CD4-positive, CD25-positive, alpha-beta regulatory T cell (primary cell): ENCODE measurements around the gene TSC22D1. TPM values are rescaled to one million over a fixed set of nuclear protein-coding genes. Genes with fewer than 3 reads are reported as not detected.

ENCODE experiments used
- ATAC-seq, 2 donors: fragments of 150-1000 bp; cut with Tn5 transposase; one replicate each; pipeline ENCODE4 v1.10.0; 2021; ENCODE audit warnings: low read depth in 2 of 2, moderate number of reproducible peaks in 2 of 2, moderate library complexity in 1 of 2
- DNase-seq, 3 donors: peaks; one replicate each; pipeline versions ENCODE4 v3.0.0 to v3.0.0-alpha.2; 2012 to 2022; ENCODE audit warnings: mixed read lengths in 1 of 3
- H3K27ac ChIP-seq: one replicate; pipeline ENCODE4 v1.7.0; 2013; ENCODE audit warnings: mild to moderate bottlenecking, low read length; ENCODE audit not compliant: insufficient read depth, poor library complexity, severe bottlenecking
- H3K27me3 ChIP-seq: one replicate; pipeline ENCODE4 v1.7.0; 2013; ENCODE audit warnings: low read length; ENCODE audit not compliant: control insufficient read depth, insufficient read depth
- H3K36me3 ChIP-seq: one replicate; pipeline ENCODE4 v1.7.0; 2013; ENCODE audit warnings: mild to moderate bottlenecking, low read length, moderate library complexity; ENCODE audit not compliant: control insufficient read depth, insufficient read depth
- H3K4me1 ChIP-seq: 2 replicates; pipeline ENCODE4 v1.7.0; 2013; ENCODE audit warnings: mild to moderate bottlenecking, low read length; ENCODE audit not compliant: insufficient read depth, control insufficient read depth, poor library complexity, severe bottlenecking
- H3K4me3 ChIP-seq: one replicate; pipeline ENCODE4 v1.7.0; 2013; ENCODE audit warnings: low read depth, mild to moderate bottlenecking, low read length, moderate library complexity
- H3K9me3 ChIP-seq, 2 experiments: 1 replicate in 1 of 2; 2 replicates in 1 of 2; pipeline ENCODE4 v1.7.0; 2013; ENCODE audit warnings: low read length in 2 of 2, mild to moderate bottlenecking in 1 of 2, moderate library complexity in 1 of 2; ENCODE audit not compliant: control insufficient read depth in 2 of 2
- H3K27ac Mint-ChIP-seq, 3 donors: one replicate each; pipeline ENCODE4 v1.8.0; 2020 to 2022; ENCODE audit warnings: mild to moderate bottlenecking in 3 of 3, mixed read lengths in 3 of 3, moderate library complexity in 2 of 3
- H3K27me3 Mint-ChIP-seq: one replicate; pipeline ENCODE4 v1.8.0; 2022; ENCODE audit warnings: mild to moderate bottlenecking, mixed read lengths
- H3K36me3 Mint-ChIP-seq: one replicate; pipeline ENCODE4 v1.8.0; 2020; ENCODE audit warnings: mixed read lengths
- H3K4me1 Mint-ChIP-seq, 4 donors: one replicate each; pipeline ENCODE4 v1.8.0; 2020 to 2022; ENCODE audit warnings: mixed read lengths in 4 of 4, mild to moderate bottlenecking in 1 of 4
- H3K4me3 Mint-ChIP-seq, 4 donors: one replicate each; pipeline ENCODE4 v1.8.0; 2020 to 2022; ENCODE audit warnings: mild to moderate bottlenecking in 4 of 4, mixed read lengths in 4 of 4, moderate library complexity in 3 of 4
- H3K9me3 Mint-ChIP-seq, 7 donors: one replicate each; pipeline ENCODE4 v1.8.0; 2020 to 2022; ENCODE audit warnings: mixed read lengths in 7 of 7, mild to moderate bottlenecking in 3 of 7, moderate library complexity in 2 of 7
- polyA plus RNA-seq, 4 donors: library from polyadenylated mRNA; unstranded; fragments of 300-500 nt; fragmentation: Illumina TruSeq; gene quantifications; one replicate each; pipeline ENCODE4 v1.2.3, GENCODE V29; 2021
- total RNA-seq: library from RNA; stranded (reverse); gene quantifications from one replicate; pipeline ENCODE4 v1.2.3, GENCODE V29; 2022

The TSC22D1 gene
- total and polyA plus RNA-seq, 5 donors from 2014 or later = 4.0 to 35.9 (median 4.1) TPM

GRCh38 chr13:44393391-44393790, 182.7 kb downstream of the TSC22D1 start:
- H3K36me3 Mint-ChIP-seq = no peaks in the 10 kb centered on the region
- H3K4me1 ChIP-seq = no peaks in the 10 kb centered on the region
- H3K27ac ChIP-seq = no peak overlapping the region
- H3K9me3 ChIP-seq = no peaks in the 10 kb centered on the region
- no peak overlapping the region for H3K27ac Mint-ChIP-seq
- H3K27me3 Mint-ChIP-seq = peaks cover 7% of the 10 kb centered on the region
- H3K27me3 ChIP-seq = no peaks in the 10 kb centered on the region
- no peaks in the 10 kb centered on the region for H3K4me1 Mint-ChIP-seq
- H3K4me3 Mint-ChIP-seq = no peak overlapping the region
- no peaks in the 10 kb centered on the region for H3K9me3 Mint-ChIP-seq
- ATAC-seq = no peak
- H3K4me3 ChIP-seq = no peak overlapping the region
- no peaks in the 10 kb centered on the region for H3K36me3 ChIP-seq
- DNase-seq = no peak

- Histone ChIP-seq H3K36me3 (no peaks in the 10 kb centered on the region), H3K9me3 (no peaks in the 10 kb centered on the region), H3K4me1 (no peaks in the 10 kb centered on the region), H3K4me3 (no peak overlapping the region), H3K27me3 (no peaks in the 10 kb centered on the region), H3K27ac (no peak overlapping the region)
- Mint-ChIP-seq H3K9me3 (no peaks in the 10 kb centered on the region), H3K27me3 (peaks cover 4% of the 10 kb centered on the region), H3K36me3 (no peaks in the 10 kb centered on the region), H3K4me1 (no peaks in the 10 kb centered on the region), H3K27ac (no peak overlapping the region), H3K4me3 (no peak overlapping the region)
- ATAC-seq = no peak
- no peak for DNase-seq
Observed at GRCh38 chr13:44389876-44390275, 186.3 kb downstream of the TSC22D1 start.

- H3K36me3 ChIP-seq = no peaks in the 10 kb centered on the region
- no peaks in the 10 kb centered on the region for H3K4me1 ChIP-seq
- no peaks in the 10 kb centered on the region for H3K36me3 Mint-ChIP-seq
- no peaks in the 10 kb centered on the region for H3K27me3 ChIP-seq
- no peak overlapping the region for H3K4me3 ChIP-seq
- no peaks in the 10 kb centered on the region for H3K9me3 Mint-ChIP-seq
- ATAC-seq = no peak
- no peak overlapping the region for H3K4me3 Mint-ChIP-seq
- no peak for DNase-seq
- H3K9me3 ChIP-seq = no peaks in the 10 kb centered on the region
- H3K27me3 Mint-ChIP-seq = peaks cover 4% of the 10 kb centered on the region
- no peaks in the 10 kb centered on the region for H3K4me1 Mint-ChIP-seq
- H3K27ac ChIP-seq = no peak overlapping the region
- H3K27ac Mint-ChIP-seq = no peak overlapping the region
Observed at GRCh38 chr13:44389060-44389666, 187.0 kb downstream of the TSC22D1 start.

- no peaks in the 10 kb centered on the region for H3K36me3 Mint-ChIP-seq
- H3K27ac ChIP-seq = no peak overlapping the region
- H3K4me3 ChIP-seq = no peak overlapping the region
- peaks cover 0 to 1% (median 0%) of the 10 kb centered on the region in 7 donors for H3K9me3 Mint-ChIP-seq
- no peaks in the 10 kb centered on the region for H3K27me3 ChIP-seq
- no peaks in the 10 kb centered on the region for H3K4me1 Mint-ChIP-seq
- no peak overlapping the region for H3K27ac Mint-ChIP-seq
- no peaks in the 10 kb centered on the region for H3K4me1 ChIP-seq
- DNase-seq (no peak), ATAC-seq (no peak)
- no peaks in the 10 kb centered on the region for H3K9me3 ChIP-seq
- H3K36me3 ChIP-seq = no peaks in the 10 kb centered on the region
- H3K4me3 Mint-ChIP-seq = no peak overlapping the region
- peaks cover 8% of the 10 kb centered on the region for H3K27me3 Mint-ChIP-seq
Observed at GRCh38 chr13:44388427-44389059, 187.6 kb downstream of the TSC22D1 start.

GRCh38 chr13:44386913-44387556, 189.1 kb downstream of the TSC22D1 start:
- Mint-ChIP-seq H3K36me3 (no peaks in the 10 kb centered on the region), H3K27me3 (peaks cover 8% of the 10 kb centered on the region), H3K27ac (no peak overlapping the region), H3K4me3 (no peak overlapping the region), H3K4me1 (no peaks in the 10 kb centered on the region), H3K9me3 (peaks cover 0 to 1% (median 0%) of the 10 kb centered on the region in 7 donors)
- Histone ChIP-seq H3K9me3 (no peaks in the 10 kb centered on the region), H3K4me1 (no peaks in the 10 kb centered on the region), H3K4me3 (no peak overlapping the region), H3K27me3 (no peaks in the 10 kb centered on the region), H3K27ac (no peak overlapping the region), H3K36me3 (no peaks in the 10 kb centered on the region)
- ATAC-seq (no peak), DNase-seq (no peak)

GRCh38 chr13:44385847-44386246, 190.3 kb downstream of the TSC22D1 start:
- ATAC-seq = no peak
- peaks cover 0 to 1% (median 0%) of the 10 kb centered on the region in 7 donors for H3K9me3 Mint-ChIP-seq
- Histone ChIP-seq H3K9me3 (no peaks in the 10 kb centered on the region), H3K27ac (no peak overlapping the region), H3K4me1 (no peaks in the 10 kb centered on the region), H3K36me3 (no peaks in the 10 kb centered on the region), H3K4me3 (no peak overlapping the region), H3K27me3 (no peaks in the 10 kb centered on the region)
- H3K27ac Mint-ChIP-seq = no peak overlapping the region
- H3K36me3 Mint-ChIP-seq = no peaks in the 10 kb centered on the region
- H3K4me3 Mint-ChIP-seq = no peak overlapping the region
- H3K4me1 Mint-ChIP-seq = no peaks in the 10 kb centered on the region
- DNase-seq = no peak
- H3K27me3 Mint-ChIP-seq = peaks cover 8% of the 10 kb centered on the region

- peaks cover 0 to 1% (median 0%) of the 10 kb centered on the region in 7 donors for H3K9me3 Mint-ChIP-seq
- Histone ChIP-seq H3K27ac (no peak overlapping the region), H3K4me3 (no peak overlapping the region), H3K4me1 (no peaks in the 10 kb centered on the region), H3K27me3 (no peaks in the 10 kb centered on the region), H3K9me3 (no peaks in the 10 kb centered on the region), H3K36me3 (no peaks in the 10 kb centered on the region)
- DNase-seq = no peak
- no peaks in the 10 kb centered on the region for H3K4me1 Mint-ChIP-seq
- no peak overlapping the region for H3K27ac Mint-ChIP-seq
- no peaks in the 10 kb centered on the region for H3K36me3 Mint-ChIP-seq
- ATAC-seq = no peak
- peaks cover 4% of the 10 kb centered on the region for H3K27me3 Mint-ChIP-seq
- no peak overlapping the region for H3K4me3 Mint-ChIP-seq
Observed at GRCh38 chr13:44385401-44385800, 190.7 kb downstream of the TSC22D1 start.

- Histone ChIP-seq H3K27ac (no peak overlapping the region), H3K4me1 (no peaks in the 10 kb centered on the region), H3K36me3 (no peaks in the 10 kb centered on the region), H3K27me3 (no peaks in the 10 kb centered on the region), H3K9me3 (no peaks in the 10 kb centered on the region), H3K4me3 (no peak overlapping the region)
- Mint-ChIP-seq H3K9me3 (peaks cover 0 to 1% (median 0%) of the 10 kb centered on the region in 7 donors), H3K27me3 (peaks cover 4% of the 10 kb centered on the region), H3K4me3 (no peak overlapping the region), H3K4me1 (no peaks in the 10 kb centered on the region), H3K36me3 (no peaks in the 10 kb centered on the region), H3K27ac (no peak overlapping the region)
- ATAC-seq (no peak), DNase-seq (no peak)
Observed at GRCh38 chr13:44384778-44385177, 191.4 kb downstream of the TSC22D1 start.
